HFFc6 (cell line): ENCODE data around the gene WDR35. TPM values are rescaled to one million over a fixed set of nuclear protein-coding genes. Genes with fewer than 3 reads are reported as not detected.

ENCODE experiments used
- DNase-seq: peaks from one replicate; pipeline ENCODE4 v3.0.0-alpha.2; 2018
- H3K27ac Mint-ChIP-seq: 2 replicates; pipeline ENCODE4 v1.8.0; 2020; ENCODE audit warnings: mild to moderate bottlenecking, mixed read lengths
- H3K27me3 Mint-ChIP-seq: 2 replicates; pipeline ENCODE4 v1.8.0; 2021; ENCODE audit warnings: mild to moderate bottlenecking, moderate library complexity, mixed read lengths; ENCODE audit not compliant: insufficient read depth
- H3K36me3 Mint-ChIP-seq: 2 replicates; pipeline ENCODE4 v1.8.0; 2021; ENCODE audit warnings: low read depth, mixed read lengths
- H3K4me1 Mint-ChIP-seq: 2 replicates; pipeline ENCODE4 v1.8.0; 2020; ENCODE audit warnings: low read depth, mixed read lengths
- H3K4me3 Mint-ChIP-seq: 2 replicates; pipeline ENCODE4 v1.8.0; 2020; ENCODE audit warnings: mild to moderate bottlenecking, moderate library complexity, mixed read lengths
- H3K9me3 Mint-ChIP-seq: 2 replicates; pipeline ENCODE4 v1.8.0; 2020; ENCODE audit warnings: mild to moderate bottlenecking, mixed read lengths
- CTCF ChIP-seq: fragments of 200-600 bp; sonication (generic); IDR thresholded peaks from 2 replicates; pipeline ENCODE4 v1.5.0; 2021; ENCODE audit warnings: antibody characterized with exemption, mild to moderate bottlenecking
- total RNA-seq, 6 experiments: library from RNA; stranded (reverse); fragmentation: NEBNext Ultra II Directional; extraction: Animal tissue kit (Norgen Biotek cat#: 25700); gene quantifications; 2 replicates in 1 of 6; 3 replicates in 5 of 6; pipeline ENCODE4 v1.2.3, GENCODE V29; 2021

Gene WDR35
- total RNA-seq, 6 experiments from 2014 or later, result 4.5 to 5.4 (median 5.2) TPM

- Mint-ChIP-seq H3K27me3 (no peaks in the 10 kb centered on the region), H3K4me3 (no peak overlapping the region), H3K27ac (no peak overlapping the region), H3K9me3 (peaks cover 26% of the 10 kb centered on the region), H3K4me1 (peaks cover 35% of the 10 kb centered on the region), H3K36me3 (peaks cover 60% of the 10 kb centered on the region)
- DNase-seq, result no peak
- no peak for TF ChIP-seq CTCF
These were observed 33.8 kb upstream of the WDR35 start for GRCh38 chr2:20023688-20024087.

GRCh38 chr2:20021405-20022009 lies 31.6 kb upstream of the WDR35 start:
- peaks cover 26% of the 10 kb centered on the region for H3K9me3 Mint-ChIP-seq
- H3K27ac Mint-ChIP-seq, result no peak overlapping the region
- H3K27me3 Mint-ChIP-seq, result no peaks in the 10 kb centered on the region
- H3K36me3 Mint-ChIP-seq, result peaks cover 48% of the 10 kb centered on the region
- H3K4me3 Mint-ChIP-seq, result no peak overlapping the region
- peaks cover 19% of the 10 kb centered on the region for H3K4me1 Mint-ChIP-seq
- TF ChIP-seq CTCF, result no peak
- no peak for DNase-seq

GRCh38 chr2:20019747-20020146 lies 29.8 kb upstream of the WDR35 start:
- no peak for DNase-seq
- Mint-ChIP-seq H3K4me3 (no peak overlapping the region), H3K27me3 (no peaks in the 10 kb centered on the region), H3K4me1 (peaks cover 8% of the 10 kb centered on the region), H3K27ac (no peak overlapping the region), H3K9me3 (peaks cover 26% of the 10 kb centered on the region), H3K36me3 (peaks cover 47% of the 10 kb centered on the region)
- TF ChIP-seq CTCF, result no peak

GRCh38 chr2:20018601-20019152 lies 28.8 kb upstream of the WDR35 start:
- Mint-ChIP-seq H3K4me3 (no peak overlapping the region), H3K9me3 (peaks cover 31% of the 10 kb centered on the region), H3K4me1 (no peaks in the 10 kb centered on the region), H3K27ac (no peak overlapping the region), H3K27me3 (no peaks in the 10 kb centered on the region), H3K36me3 (peaks cover 41% of the 10 kb centered on the region)
- DNase-seq, result no peak
- TF ChIP-seq CTCF, result no peak

GRCh38 chr2:20016346-20016745 lies 26.4 kb upstream of the WDR35 start:
- peaks cover 19% of the 10 kb centered on the region for H3K36me3 Mint-ChIP-seq
- H3K4me1 Mint-ChIP-seq, result peaks cover 6% of the 10 kb centered on the region
- no peak overlapping the region for H3K27ac Mint-ChIP-seq
- peak; percentile 19; the same call in 1 of the 2 replicates for TF ChIP-seq CTCF
- no peak overlapping the region for H3K4me3 Mint-ChIP-seq
- peaks cover 5% of the 10 kb centered on the region; the same call in 1 of the 2 replicates for H3K27me3 Mint-ChIP-seq
- H3K9me3 Mint-ChIP-seq, result peaks cover 17% of the 10 kb centered on the region
- DNase-seq, result no peak
